ENCODE results near the gene TUBB6.

TUBB6 gene

DNA sequence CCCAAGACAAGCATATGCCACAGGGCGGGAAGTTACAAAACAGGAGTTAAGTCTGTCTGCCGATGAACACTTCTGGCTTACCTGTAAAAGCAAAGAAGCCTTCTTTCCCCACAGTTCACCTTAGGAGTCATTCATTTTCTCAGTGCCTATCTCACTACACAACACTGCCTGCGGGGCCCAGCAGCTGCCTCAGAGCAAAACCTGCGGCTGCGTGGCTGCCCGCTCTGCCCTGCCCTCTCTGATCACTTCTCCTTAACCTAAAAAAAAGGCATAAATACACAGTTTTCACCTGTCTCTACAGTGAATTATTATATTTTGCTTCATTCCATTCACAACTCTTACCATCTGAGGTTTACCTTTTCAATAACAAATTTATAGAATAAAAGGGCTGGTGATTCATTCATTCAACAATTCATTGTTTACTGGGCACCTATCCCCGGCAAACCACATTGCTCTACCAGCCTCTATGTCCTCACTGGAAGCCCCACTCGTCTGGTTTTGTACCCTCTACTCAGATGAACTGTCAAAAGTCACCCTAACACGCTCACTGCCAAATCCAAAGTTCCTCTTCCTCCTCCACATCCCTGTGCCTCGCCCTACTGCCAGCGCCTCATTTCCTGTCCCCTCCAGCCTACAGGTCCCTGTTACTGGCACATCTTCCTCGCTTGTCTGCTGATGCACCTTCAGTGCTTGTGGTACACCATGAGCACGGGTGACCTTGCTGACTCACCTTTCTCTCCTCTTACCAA lies 37.6 kb downstream of the TUBB6 start:
- DNase-seq, result no peak

DNA sequence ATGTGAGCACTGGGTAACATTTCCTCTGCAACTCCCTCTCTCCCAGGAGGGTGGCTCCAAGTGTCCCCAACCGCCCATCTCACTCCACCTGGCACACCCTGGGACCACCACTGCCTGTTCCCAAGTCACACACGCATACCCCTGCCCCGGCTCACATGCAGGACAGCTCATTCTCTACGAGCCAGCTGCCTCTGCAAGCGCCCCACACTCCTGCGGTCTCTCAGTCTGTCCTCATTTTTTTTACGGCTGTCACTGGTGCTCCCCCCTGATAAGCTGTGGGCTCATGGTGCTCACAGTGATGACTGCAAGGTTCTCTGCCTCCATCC lies 38.2 kb downstream of the TUBB6 start:
- DNase-seq, result no peak

- no peak for DNase-seq
Observed at GRCh38 chr18:12347895-12348294, 39.9 kb downstream of the TUBB6 start.

DNA sequence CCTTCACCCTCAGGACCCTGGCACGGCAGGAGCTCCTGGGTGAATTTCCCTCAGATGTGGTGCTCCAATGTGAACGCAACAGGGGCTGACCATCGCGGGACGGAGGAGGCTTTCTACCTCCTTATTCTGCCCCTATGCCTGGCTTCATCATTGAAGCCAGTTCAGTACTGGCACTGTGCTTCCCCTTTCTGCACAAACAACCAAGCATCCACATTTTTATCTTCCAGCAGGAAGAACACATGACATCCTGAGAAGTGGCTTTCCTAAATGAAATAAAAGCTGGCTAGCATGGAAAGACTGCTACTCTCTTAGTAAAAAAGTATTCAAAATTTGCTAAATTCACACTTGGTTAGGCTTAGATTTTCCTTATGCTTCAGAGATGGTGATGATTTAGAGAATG lies 44.1 kb downstream of the TUBB6 start:
- no peak for DNase-seq

DNA sequence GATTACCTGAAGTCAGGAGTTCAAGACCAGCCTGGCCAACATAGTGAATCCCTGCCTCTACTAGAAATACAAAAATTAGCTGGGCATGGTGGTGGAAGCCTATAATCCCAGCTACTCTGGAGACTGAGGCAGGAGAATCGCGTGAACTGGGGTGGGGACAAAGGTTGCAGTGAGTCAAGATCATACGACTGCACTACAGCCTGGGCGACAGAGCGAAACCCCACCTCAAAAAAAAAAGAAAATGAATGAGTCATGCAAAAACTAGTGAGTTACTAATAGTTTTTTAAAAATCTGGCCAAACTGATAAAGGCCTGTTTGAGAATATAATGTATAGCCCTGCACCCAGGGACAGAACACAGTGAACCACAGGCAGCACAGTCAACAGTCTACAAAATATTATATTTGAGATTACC lies 51.5 kb downstream of the TUBB6 start:
- DNase-seq, result no peak

- peak; percentile 48 for DNase-seq
Observed at GRCh38 chr18:12361770-12362378, 53.8 kb downstream of the TUBB6 start.

DNA sequence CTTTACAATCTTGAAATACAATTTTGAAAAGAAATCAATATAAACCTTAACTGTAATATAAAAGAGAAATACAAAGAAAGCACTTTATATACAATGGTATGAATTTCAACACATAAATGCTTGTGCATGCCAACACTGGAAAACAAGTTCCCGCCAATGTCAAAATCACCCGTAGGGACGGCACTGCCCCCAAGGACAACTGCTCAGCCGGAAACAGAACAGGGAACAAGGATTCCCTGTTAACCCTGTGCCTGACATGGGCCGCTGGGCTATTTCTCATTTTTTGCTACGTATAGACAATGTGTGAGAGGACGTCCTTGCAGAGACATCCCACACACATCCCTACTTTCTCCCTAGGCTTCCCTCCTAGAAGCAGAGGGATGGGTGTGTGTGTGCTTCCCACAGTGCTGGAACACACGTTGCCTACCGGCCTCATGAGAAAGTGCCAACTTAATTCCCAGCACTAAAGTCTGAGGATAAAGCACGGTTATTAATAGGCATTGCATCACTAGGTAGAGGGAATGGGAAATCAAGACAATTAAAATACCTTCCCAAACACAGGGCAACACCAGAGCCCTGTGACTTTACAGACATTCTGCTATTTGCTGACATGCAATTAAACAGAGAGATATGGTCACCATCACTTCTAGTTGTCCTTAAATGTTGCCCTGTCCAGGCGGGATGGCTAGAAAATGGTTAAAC lies 54.6 kb downstream of the TUBB6 start:
- no peak for DNase-seq

DNA sequence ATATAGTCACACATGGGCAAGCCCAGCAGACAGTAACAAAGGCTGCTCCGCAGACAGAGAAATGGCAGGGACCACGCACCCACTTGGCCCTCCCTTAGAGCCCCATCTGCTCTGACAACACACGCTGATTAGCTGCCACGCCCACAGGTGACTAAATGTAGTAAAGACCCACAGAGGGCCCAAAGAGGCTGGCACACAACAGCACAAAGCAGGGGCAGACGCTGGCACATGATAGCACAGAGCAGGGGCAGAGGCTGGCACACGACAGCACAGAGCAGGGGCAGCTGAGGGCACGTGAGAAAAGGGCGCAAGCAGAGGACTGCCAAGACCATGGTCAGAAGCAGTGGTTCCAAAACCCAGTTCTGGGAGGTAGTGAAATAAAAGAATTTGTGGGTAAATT lies 58.3 kb downstream of the TUBB6 start:
- DNase-seq, result no peak

- DNase-seq, result no peak
Observed at GRCh38 chr18:12366784-12367183, 58.7 kb downstream of the TUBB6 start.

DNA sequence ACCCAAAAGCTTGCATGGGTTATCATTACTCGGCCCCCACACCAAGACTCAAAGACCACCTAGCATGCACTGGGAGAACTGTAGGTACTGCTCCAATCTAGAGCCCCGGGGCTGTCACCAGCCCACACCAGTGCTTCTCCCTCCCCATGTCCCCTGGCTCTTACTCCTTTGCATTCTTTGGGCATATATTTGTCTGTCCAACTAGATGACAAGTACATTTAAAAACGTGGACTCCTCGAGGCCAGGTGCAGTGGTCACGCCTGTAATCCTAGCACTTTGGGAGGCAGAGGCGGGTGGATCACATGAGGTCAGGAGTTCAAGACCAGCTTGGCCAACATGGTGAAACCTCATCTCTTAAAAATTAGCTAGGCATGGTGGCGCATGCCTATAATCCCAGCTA lies 61.2 kb downstream of the TUBB6 start:
- no peak for DNase-seq

- no peak for DNase-seq
Observed at GRCh38 chr18:12371590-12371989, 63.5 kb downstream of the TUBB6 start.

- DNase-seq, result peak; percentile 40
Observed at GRCh38 chr18:12372406-12372805, 64.4 kb downstream of the TUBB6 start.

DNA sequence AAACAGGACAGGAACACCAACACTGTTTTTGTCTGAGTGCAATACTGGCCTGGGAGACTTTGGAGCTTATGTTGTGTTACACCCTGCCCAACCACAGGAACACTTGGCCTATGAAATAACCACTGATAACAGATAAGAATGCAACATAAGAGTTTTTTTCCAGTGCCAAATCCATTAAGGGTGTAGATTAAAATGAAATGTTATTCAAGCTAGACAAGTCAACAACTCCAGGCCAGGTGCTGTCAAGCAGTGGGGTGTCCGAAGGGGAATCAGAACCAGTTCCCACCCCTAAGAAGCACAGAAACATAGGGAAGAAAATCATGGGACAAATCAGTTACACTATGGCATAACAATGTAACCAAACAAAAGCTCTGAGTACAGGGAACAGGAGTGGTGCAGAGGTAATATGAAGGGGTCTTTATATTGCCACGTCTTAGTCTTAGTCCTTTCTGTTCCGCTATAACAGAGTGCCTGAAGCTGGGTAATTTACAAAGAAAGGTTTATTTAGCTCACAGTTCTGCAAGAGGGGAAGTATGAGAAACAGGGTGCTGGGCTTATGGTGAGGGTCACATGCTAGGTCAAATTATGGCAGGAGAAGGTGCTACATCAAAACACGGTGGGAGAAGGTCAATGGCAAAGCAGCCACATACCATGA lies 65.2 kb downstream of the TUBB6 start:
- peak; percentile 84 for DNase-seq

DNA sequence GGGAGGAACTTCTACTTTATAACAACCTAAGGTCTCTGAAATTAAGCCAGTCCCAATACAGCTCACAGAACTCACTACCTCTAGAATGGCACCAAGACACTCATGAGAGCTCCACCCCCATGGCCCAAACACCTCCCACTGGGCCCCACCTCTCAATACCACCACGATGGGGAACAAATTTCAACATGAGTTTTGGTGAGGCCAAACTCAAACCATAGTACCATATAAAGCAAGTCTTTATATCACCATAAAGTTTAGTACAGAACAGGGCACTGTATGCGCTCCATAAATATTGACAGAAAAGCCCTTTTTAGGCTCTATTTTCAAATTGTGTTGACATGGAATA lies 65.7 kb downstream of the TUBB6 start:
- DNase-seq, result peak; percentile 44

DNA sequence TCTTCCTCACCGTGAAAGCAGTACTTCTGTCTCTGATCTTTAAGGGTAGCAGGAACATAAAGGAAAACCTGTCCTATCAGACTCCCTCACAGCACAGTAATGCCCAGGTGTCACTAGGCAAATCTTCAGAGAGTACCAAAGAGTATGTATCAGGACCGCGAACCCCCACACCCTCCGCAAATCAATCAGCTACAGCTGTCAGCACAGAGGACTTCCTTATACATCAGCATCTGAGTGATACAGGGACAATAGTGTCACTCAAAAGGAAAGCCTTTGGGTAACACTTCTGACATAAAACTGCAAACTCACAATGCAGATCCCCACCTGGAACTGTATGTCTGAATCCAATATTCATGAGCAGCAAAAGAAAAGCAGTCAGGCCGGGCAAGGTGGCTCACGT lies 66.4 kb downstream of the TUBB6 start:
- no peak for DNase-seq
